Choroid plexus epithelial cell (primary cell): ENCODE data around the gene SLIT1.

ENCODE experiments used
- DNase-seq: peaks from one replicate; pipeline ENCODE4 v3.0.0-alpha.2; 2010; ENCODE audit warnings: low read depth
- H3K4me3 ChIP-seq: 2 replicates; pipeline ENCODE4 v1.5.1; 2011; ENCODE audit warnings: low read depth, mild to moderate bottlenecking, control low read depth, low read length, moderate library complexity
- CTCF ChIP-seq: conservative IDR thresholded peaks from 2 replicates; pipeline ENCODE4 v1.5.1; 2011; ENCODE audit warnings: low read depth, mild to moderate bottlenecking, control low read depth, inconsistent platforms, low read length, moderate library complexity

Gene SLIT1

GRCh38 chr10:97131181-97131628, 54.6 kb downstream of the SLIT1 start:
- no peak for TF ChIP-seq CTCF
- no peak for DNase-seq
- no peak overlapping the region for H3K4me3 ChIP-seq

- TF ChIP-seq CTCF, result no peak
- H3K4me3 ChIP-seq, result no peak overlapping the region
- no peak for DNase-seq
These were observed 56.1 kb downstream of the SLIT1 start for GRCh38 chr10:97129666-97130065.

GRCh38 chr10:97128516-97129154, 57.1 kb downstream of the SLIT1 start:
- TF ChIP-seq CTCF, result no peak
- no peak overlapping the region for H3K4me3 ChIP-seq
- peak; percentile 3 for DNase-seq

GRCh38 chr10:97128039-97128492, 57.7 kb downstream of the SLIT1 start:
- DNase-seq, result no peak
- no peak for TF ChIP-seq CTCF
- H3K4me3 ChIP-seq, result no peak overlapping the region

GRCh38 chr10:97127509-97127908, 58.2 kb downstream of the SLIT1 start:
- no peak for DNase-seq
- H3K4me3 ChIP-seq, result no peak overlapping the region
- no peak for TF ChIP-seq CTCF

DNA sequence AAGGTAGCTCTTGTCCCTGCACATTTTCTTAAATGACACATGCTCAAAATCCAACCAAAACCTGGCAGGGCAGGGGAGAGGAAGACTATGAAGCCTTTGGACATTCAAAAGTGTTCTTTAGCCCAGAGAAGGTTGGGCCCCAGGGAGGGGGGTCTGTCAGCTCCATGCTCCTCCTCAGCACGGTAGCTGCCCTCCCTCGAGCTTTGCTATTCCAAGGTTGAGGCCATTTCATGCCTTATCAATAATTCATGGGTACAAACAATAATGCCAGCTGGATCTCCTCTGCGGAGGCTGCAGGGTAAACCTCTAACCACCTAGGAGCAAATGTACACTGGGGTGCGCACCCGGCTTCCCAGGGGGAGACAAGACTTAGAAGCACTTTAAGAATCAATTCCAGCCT, 61.5 kb downstream of the SLIT1 start:
- no peak for TF ChIP-seq CTCF
- H3K4me3 ChIP-seq, result no peak overlapping the region
- no peak for DNase-seq

DNA sequence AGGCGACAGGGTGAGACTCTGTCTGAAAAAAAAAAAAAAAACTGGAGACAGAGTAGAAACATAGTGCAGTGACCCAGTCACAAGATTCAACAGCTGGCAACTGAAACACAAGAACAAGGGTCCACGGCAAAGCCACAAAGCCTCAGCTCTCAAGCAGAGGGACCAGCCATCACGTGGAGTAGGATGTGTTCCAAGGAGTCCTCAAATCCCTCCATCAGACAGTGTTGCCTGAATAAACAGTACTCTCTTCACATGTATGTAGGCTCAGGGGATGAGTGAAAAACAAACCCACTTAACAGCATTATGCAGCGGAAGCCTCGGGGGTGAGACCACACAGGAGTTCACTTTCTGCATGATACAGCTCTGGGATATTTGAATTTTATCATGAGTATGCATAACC, 62.0 kb downstream of the SLIT1 start:
- no peak for TF ChIP-seq CTCF
- H3K4me3 ChIP-seq, result no peak overlapping the region
- no peak for DNase-seq
